ENCODE data around the gene GPR89A. TPM values are rescaled to one million over a fixed set of nuclear protein-coding genes. Genes with fewer than 3 reads are reported as not detected.
"Not testable (repeated sequence)": the region's sequence is repeated elsewhere in the genome, so short reads cannot be mapped to it uniquely, and the experiment has no call there.

The GPR89A gene
- 10 to 100 TPM; 24.7 to 52.2 (median 28.7) TPM for total RNA-seq

GRCh38 chr1:145607833-145608733 lies at the start of gene GPR89A:
Gene GPR89A (plus strand): TSS chr1:145607988. CDS start chr1:145608134, 146 bp downstream.
- TF ChIP-seq CTCF (IDR thresholded peaks at IDR 0.05; ENCODE audit: low read depth), result not testable (repeated sequence)

GRCh38 chr1:145601593-145601992 lies 6.2 kb upstream of the GPR89A start:
- no peak for TF ChIP-seq CTCF (IDR thresholded peaks at IDR 0.05; ENCODE audit: low read depth)

- no peak for TF ChIP-seq CTCF (IDR thresholded peaks at IDR 0.05; ENCODE audit: low read depth)
Measured at GRCh38 chr1:145688328-145688727, 80.5 kb downstream of the GPR89A start.

GRCh38 chr1:145688924-145689323 lies 81.1 kb downstream of the GPR89A start:
- no peak for TF ChIP-seq CTCF (IDR thresholded peaks at IDR 0.05; ENCODE audit: low read depth)

- TF ChIP-seq CTCF (IDR thresholded peaks at IDR 0.05; ENCODE audit: low read depth), result no peak
Measured at GRCh38 chr1:145689922-145690321, 82.1 kb downstream of the GPR89A start.

GRCh38 chr1:145690587-145691558 lies 83.1 kb downstream of the GPR89A start:
- no peak for TF ChIP-seq CTCF (IDR thresholded peaks at IDR 0.05; ENCODE audit: low read depth)

All from subcutaneous adipose tissue (tissue), 4 donors.